GM12864 (cell line): Measurements from ENCODE around the gene ZNF662.

Experiments
- DNase-seq: peaks from one replicate; pipeline ENCODE4 v3.0.0-alpha.2; 2011; ENCODE audit warnings: low read depth
- H3K4me3 ChIP-seq: 2 replicates; pipeline ENCODE4 v1.5.1; 2011; ENCODE audit warnings: mild to moderate bottlenecking, low read depth, low read length, control low read depth
- TF ChIP-seq, protein P1 (sequence below): IDR thresholded peaks from 2 replicates; pipeline ENCODE4 v1.5.1; 2011; ENCODE audit warnings: low read depth, mild to moderate bottlenecking, moderate library complexity, low read length, control low read depth, inconsistent platforms; ENCODE audit errors: missing control alignments

The ZNF662 gene

GRCh38 chr3:42900226-42901072 lies 5.5 kb upstream of the ZNF662 start:
- H3K4me3 ChIP-seq: no peak overlapping the region
- no peak for DNase-seq
- TF ChIP-seq, protein P1, sequence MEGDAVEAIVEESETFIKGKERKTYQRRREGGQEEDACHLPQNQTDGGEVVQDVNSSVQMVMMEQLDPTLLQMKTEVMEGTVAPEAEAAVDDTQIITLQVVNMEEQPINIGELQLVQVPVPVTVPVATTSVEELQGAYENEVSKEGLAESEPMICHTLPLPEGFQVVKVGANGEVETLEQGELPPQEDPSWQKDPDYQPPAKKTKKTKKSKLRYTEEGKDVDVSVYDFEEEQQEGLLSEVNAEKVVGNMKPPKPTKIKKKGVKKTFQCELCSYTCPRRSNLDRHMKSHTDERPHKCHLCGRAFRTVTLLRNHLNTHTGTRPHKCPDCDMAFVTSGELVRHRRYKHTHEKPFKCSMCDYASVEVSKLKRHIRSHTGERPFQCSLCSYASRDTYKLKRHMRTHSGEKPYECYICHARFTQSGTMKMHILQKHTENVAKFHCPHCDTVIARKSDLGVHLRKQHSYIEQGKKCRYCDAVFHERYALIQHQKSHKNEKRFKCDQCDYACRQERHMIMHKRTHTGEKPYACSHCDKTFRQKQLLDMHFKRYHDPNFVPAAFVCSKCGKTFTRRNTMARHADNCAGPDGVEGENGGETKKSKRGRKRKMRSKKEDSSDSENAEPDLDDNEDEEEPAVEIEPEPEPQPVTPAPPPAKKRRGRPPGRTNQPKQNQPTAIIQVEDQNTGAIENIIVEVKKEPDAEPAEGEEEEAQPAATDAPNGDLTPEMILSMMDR: no peak

- TF ChIP-seq, protein P1: no peak
- DNase-seq: no peak
- no peak overlapping the region for H3K4me3 ChIP-seq
These were observed 4.9 kb upstream of the ZNF662 start for GRCh38 chr3:42901073-42901415.

GRCh38 chr3:42902257-42902656 lies 3.7 kb upstream of the ZNF662 start:
- H3K4me3 ChIP-seq: no peak overlapping the region

DNA sequence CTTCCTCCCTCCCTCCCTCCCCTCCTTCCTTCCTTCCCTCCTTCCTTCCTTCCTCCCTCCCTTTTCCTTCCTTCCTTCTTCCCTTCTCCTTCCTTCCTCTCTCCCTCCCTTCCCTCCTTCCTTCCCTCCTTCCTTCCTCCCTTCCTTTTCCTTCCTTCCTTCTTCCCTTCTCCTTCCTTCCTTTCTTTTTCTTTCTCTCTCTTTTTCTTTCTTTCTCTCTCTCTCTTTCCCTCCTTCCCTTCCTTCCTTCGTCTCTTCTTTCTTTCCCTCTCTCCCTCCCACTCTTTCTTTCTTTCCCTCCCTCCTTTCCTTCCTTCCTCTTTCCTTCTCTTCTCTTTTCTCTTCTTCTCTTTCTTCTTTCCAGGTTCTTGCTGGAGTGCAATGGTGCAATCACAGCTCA lies 1.9 kb upstream of the ZNF662 start:
- TF ChIP-seq, protein P1: no peak
- H3K4me3 ChIP-seq: no peak overlapping the region
- DNase-seq: no peak

More at GRCh38 chr3:42902257-42902656, 3.7 kb upstream of the ZNF662 start:
- DNase-seq: no peak
- TF ChIP-seq, protein P1: no peak

DNA sequence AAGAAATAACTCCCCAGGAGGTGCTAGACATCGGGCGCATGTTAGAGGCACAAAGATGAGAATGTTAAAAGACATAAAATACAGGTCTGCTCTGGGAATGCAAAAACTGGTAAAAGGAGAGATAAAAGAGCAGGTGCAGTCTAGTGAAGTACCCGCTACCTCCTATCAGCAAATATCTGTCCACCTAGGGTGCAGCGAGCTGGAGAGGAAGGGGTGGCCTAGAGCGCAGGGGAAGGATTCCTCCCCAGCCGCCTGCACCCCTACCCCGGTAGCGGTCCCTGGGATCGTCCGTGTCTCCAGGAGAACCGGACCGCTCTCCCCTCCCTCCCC lies 237 bp upstream of the ZNF662 start:
- TF ChIP-seq, protein P1: no peak
- H3K4me3 ChIP-seq: no peak overlapping the region

DNA sequence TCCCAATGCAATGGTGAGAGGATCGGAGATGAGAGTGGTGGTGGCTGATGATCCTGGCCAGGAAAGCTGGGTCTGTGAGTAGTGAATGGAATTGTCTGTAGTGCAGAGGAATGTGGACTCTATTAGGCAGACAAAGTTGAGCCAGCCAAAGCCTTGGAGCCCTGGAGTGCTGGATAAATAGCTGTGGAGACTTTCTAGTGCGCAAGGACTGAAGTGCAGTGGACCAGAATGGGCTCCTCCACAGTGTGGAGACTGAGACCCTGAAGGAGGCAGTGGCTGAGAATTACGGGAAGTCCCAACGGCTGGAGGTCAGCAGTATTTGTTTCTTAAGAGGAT lies 874 bp downstream of the ZNF662 start:
- H3K4me3 ChIP-seq: no peak overlapping the region
- TF ChIP-seq, protein P1: no peak
- DNase-seq: no peak

More for the DNA sequence above, 237 bp upstream of the ZNF662 start:
- DNase-seq: no peak

DNA sequence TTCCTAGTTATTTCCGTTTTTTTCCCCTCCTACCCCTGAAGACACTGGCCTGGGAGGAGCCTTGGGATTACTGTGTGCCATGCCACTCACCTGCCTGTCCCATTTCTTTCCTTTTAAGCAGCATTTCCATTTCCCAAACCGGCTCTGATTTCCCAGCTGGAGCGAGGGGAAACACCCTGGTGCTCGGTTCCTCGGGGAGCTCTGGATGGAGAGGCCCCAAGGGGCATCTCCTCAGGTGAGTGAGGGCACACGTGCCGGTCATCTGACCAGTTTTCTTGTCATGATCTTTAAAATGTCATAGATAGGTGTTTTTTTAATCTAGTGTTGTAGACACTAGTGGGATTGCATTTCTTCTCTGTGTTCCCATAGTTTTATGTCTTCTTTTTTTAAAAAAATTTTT lies 2.7 kb downstream of the ZNF662 start:
- TF ChIP-seq, protein P1: no peak

More for the DNA sequence above, 2.7 kb downstream of the ZNF662 start:
- H3K4me3 ChIP-seq: no peak overlapping the region
- DNase-seq: no peak
